HepG2 (cell line): Measurements from ENCODE around the gene BPIFA1. TPM values are rescaled to one million over a fixed set of nuclear protein-coding genes. Genes with fewer than 3 reads are reported as not detected.

ENCODE experiments used
- DBP ChIP-seq: sonication (generic); formaldehyde crosslinking; IDR thresholded peaks from 2 replicates; pipeline ENCODE4 v1.4.0; 2020; ENCODE audit warnings: missing genetic modification reagents; ENCODE audit errors: not compliant biosample characterization
- EED ChIP-seq: sonication (generic); formaldehyde crosslinking; IDR thresholded peaks from 2 replicates; pipeline ENCODE4 v1.5.0; 2020; ENCODE audit warnings: mild to moderate bottlenecking, missing genetic modification reagents
- NFIB ChIP-seq: sonication (generic); formaldehyde crosslinking; IDR thresholded peaks from 2 replicates; pipeline ENCODE4 v1.9.0; 2021; ENCODE audit warnings: missing genetic modification reagents, mild to moderate bottlenecking, borderline replicate concordance
- PAXIP1 ChIP-seq: sonication (generic); formaldehyde crosslinking; conservative IDR thresholded peaks from 2 replicates; pipeline ENCODE4 v1.4.0; 2020; ENCODE audit warnings: mild to moderate bottlenecking, missing genetic modification reagents, moderate library complexity
- PHB2 ChIP-seq: fragments of 450-650 bp; IDR thresholded peaks from 2 replicates; pipeline ENCODE4 v1.6.1; 2018; ENCODE audit not compliant: partially characterized antibody
- RAD21 ChIP-seq: fragments of 450-650 bp; formaldehyde crosslinking; IDR thresholded peaks from 2 replicates; pipeline ENCODE4 v1.5.0; 2020; ENCODE audit warnings: mild to moderate bottlenecking
- TBL1XR1 ChIP-seq: fragments of 150-350 bp; IDR thresholded peaks from 2 replicates; pipeline ENCODE4 v1.6.1; 2014; ENCODE audit warnings: borderline replicate concordance, low read length; ENCODE audit not compliant: partially characterized antibody
- THAP11 ChIP-seq: IDR thresholded peaks from 2 replicates; pipeline ENCODE4 v1.6.1; 2016; ENCODE audit warnings: missing biosample characterization, missing genetic modification reagents
- ZNF333 ChIP-seq: sonication (generic); formaldehyde crosslinking; IDR thresholded peaks from 2 replicates; pipeline ENCODE4 v1.4.0; 2020; ENCODE audit warnings: mild to moderate bottlenecking, missing genetic modification reagents, borderline replicate concordance
- ZNF569 ChIP-seq: sonication (generic); formaldehyde crosslinking; IDR thresholded peaks from 2 replicates; pipeline ENCODE4 v1.5.0; 2020; ENCODE audit warnings: mild to moderate bottlenecking, missing genetic modification reagents, moderate library complexity, borderline replicate concordance
- ZNF615 ChIP-seq: sonication (generic); formaldehyde crosslinking; IDR thresholded peaks from 2 replicates; pipeline ENCODE4 v1.5.0; 2020; ENCODE audit warnings: mild to moderate bottlenecking, missing genetic modification reagents, borderline replicate concordance
- ZNF629 ChIP-seq: sonication (generic); formaldehyde crosslinking; conservative IDR thresholded peaks from 2 replicates; pipeline ENCODE4 v1.5.0; 2020; ENCODE audit warnings: missing genetic modification reagents
- ZNF687 ChIP-seq: sonication (generic); formaldehyde crosslinking; IDR thresholded peaks from 2 replicates; pipeline ENCODE4 v1.5.1; 2020; ENCODE audit warnings: mild to moderate bottlenecking, missing genetic modification reagents, moderate library complexity
- ZNF703 ChIP-seq: sonication (generic); formaldehyde crosslinking; IDR thresholded peaks from 2 replicates; pipeline ENCODE4 v1.5.1; 2020; ENCODE audit warnings: missing genetic modification reagents, mild to moderate bottlenecking, moderate library complexity, borderline replicate concordance
- ZSCAN5A ChIP-seq: sonication (generic); formaldehyde crosslinking; IDR thresholded peaks from 2 replicates; pipeline ENCODE4 v1.8.0; 2022; ENCODE audit warnings: mild to moderate bottlenecking, missing genetic modification reagents, borderline replicate concordance
- polyA plus RNA-seq, 8 experiments: library from polyadenylated mRNA; depleted of rRNA in 3 of 8; stranded (reverse) in 7 of 8; unstranded in 1 of 8; fragments of >200 nt; fragmentation: Illumina TruSeq in 4 of 8; extraction: Trizol in 4 of 8; gene quantifications; 2 replicates each; pipeline versions ENCODE4 v1.2.1 to v1.2.3, GENCODE V29; 2011 to 2016; ENCODE audit warnings: low read depth in 4 of 8, missing spikeins in 1 of 8, mixed read lengths in 1 of 8; ENCODE audit not compliant: insufficient read depth in 1 of 8
- total RNA-seq, 5 experiments: library from RNA; depleted of rRNA; stranded (reverse); fragments of >200 nt; fragmentation: Illumina TruSeq; extraction: Trizol; gene quantifications; 2 replicates each; pipeline ENCODE4 v1.2.3, GENCODE V29; 2016; ENCODE audit warnings: low read depth in 1 of 5
- TF ChIP-seq, protein P1 (sequence below): conservative IDR thresholded peaks from 2 replicates; pipeline ENCODE4 v1.6.1; 2018; ENCODE audit warnings: missing genetic modification reagents
- TF ChIP-seq, protein P2 (sequence below): sonication (generic); formaldehyde crosslinking; IDR thresholded peaks from 2 replicates; pipeline ENCODE4 v1.5.0; 2020; ENCODE audit warnings: mild to moderate bottlenecking, low read depth, missing genetic modification reagents, borderline replicate concordance

BPIFA1 gene
- total and polyA plus RNA-seq, 2 of the 13 experiments (the other 11 are each of a cell fraction or from before 2014, with no cell fraction given): not detected

- TF ChIP-seq RAD21 (no peak), ZNF333 (CRISPR knock-in tag) (no peak), ZNF629 (CRISPR knock-in tag) (no peak; the same call in 1 of the 2 replicates), PHB2 (no peak), ZNF703 (no peak), THAP11 (no peak), TBL1XR1 (no peak), ZNF569 (no peak), NFIB (no peak), ZNF615 (no peak), PAXIP1 (0 out of 2 replicates have a peak, but pooled peaks have one; percentile 29), ZSCAN5A (CRISPR knock-in tag) (0 out of 2 replicates have a peak, but pooled peaks have one; percentile 32), ZNF687 (CRISPR knock-in tag) (peak; percentile 98), EED (CRISPR knock-in tag) (no peak), DBP (CRISPR knock-in tag) (no peak)
- TF ChIP-seq, protein P1, sequence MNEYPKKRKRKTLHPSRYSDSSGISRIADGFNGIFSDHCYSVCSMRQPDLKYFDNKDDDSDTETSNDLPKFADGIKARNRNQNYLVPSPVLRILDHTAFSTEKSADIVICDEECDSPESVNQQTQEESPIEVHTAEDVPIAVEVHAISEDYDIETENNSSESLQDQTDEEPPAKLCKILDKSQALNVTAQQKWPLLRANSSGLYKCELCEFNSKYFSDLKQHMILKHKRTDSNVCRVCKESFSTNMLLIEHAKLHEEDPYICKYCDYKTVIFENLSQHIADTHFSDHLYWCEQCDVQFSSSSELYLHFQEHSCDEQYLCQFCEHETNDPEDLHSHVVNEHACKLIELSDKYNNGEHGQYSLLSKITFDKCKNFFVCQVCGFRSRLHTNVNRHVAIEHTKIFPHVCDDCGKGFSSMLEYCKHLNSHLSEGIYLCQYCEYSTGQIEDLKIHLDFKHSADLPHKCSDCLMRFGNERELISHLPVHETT: no peak
- TF ChIP-seq, protein P2, sequence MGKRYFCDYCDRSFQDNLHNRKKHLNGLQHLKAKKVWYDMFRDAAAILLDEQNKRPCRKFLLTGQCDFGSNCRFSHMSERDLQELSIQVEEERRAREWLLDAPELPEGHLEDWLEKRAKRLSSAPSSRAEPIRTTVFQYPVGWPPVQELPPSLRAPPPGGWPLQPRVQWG (CRISPR knock-in tag): no peak
Measured at GRCh38 chr20:33281550-33282146, 45.9 kb downstream of the BPIFA1 start (continued).
